ENCODE results near the gene PCGF1. TPM values are rescaled to one million over a fixed set of nuclear protein-coding genes. Genes with fewer than 3 reads are reported as not detected.

Gene PCGF1
- total and polyA plus RNA-seq, 2 of the 13 experiments (the other 11 are each of a cell fraction or from before 2014, with no cell fraction given): 20.4 to 22.6 TPM

DNA sequence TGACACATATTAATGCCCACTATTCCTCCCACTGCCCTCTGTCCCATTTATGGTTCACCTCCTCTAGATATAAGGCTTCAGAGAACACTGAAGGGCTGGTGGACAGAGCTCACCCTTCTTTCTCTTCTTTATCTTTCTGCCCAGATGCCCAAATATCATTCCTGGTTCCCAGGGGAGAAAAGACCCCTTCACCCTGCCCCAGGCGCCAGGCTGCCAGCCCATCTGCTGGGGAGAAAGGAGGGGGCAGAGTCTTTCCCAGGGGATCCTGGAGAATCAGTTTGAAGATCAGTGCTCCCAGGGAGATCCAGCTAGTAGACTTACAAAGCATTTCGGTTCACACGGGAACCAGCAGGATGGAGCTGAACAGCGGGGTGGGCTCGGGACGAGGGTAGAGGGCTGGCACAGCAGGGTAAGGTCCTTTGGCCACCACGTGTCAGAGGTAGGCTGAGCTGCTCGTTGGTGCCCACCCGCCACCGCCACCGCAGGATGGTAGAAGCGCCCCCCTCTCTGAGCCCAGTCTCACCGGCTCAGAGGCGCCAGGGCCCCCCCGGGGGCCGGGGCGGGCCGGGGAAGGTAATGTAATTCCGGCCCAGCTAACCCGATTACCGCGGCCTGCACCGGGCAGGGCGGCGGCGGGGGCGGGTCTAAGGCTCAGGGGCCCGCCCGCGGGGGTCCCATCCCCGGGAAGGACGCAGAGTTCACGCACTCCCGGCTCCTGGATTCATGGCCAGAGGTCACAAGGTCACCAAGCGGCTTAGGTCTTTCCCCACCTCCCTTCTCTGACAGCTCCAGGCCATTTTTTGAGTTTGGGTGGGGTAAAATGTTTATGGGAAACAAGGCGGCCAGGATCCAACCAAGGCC is 5.5 kb upstream of the PCGF1 start (continued):
- TF ChIP-seq, protein P1, sequence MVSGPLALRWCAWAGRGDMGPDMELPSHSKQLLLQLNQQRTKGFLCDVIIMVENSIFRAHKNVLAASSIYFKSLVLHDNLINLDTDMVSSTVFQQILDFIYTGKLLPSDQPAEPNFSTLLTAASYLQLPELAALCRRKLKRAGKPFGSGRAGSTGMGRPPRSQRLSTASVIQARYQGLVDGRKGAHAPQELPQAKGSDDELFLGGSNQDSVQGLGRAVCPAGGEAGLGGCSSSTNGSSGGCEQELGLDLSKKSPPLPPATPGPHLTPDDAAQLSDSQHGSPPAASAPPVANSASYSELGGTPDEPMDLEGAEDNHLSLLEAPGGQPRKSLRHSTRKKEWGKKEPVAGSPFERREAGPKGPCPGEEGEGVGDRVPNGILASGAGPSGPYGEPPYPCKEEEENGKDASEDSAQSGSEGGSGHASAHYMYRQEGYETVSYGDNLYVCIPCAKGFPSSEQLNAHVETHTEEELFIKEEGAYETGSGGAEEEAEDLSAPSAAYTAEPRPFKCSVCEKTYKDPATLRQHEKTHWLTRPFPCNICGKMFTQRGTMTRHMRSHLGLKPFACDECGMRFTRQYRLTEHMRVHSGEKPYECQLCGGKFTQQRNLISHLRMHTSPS (CRISPR knock-in tag; IDR thresholded peaks at IDR 0.05; ENCODE audit: low read depth): peak; percentile 80; the same call in 1 of the 2 replicates
- TF ChIP-seq HMG20B (CRISPR knock-in tag; conservative IDR thresholded peaks at IDR 0.05) (0 out of 2 replicates have a peak, but pooled peaks have one; percentile 8), ARNT (IDR thresholded peaks at IDR 0.05) (no peak), CCDC6 (CRISPR knock-in tag; IDR thresholded peaks at IDR 0.05) (no peak), MAF1 (CRISPR knock-in tag; IDR thresholded peaks at IDR 0.05; ENCODE audit: borderline replicate concordance) (no peak), RFX3 (CRISPR knock-in tag; IDR thresholded peaks at IDR 0.05) (no peak), HES4 (CRISPR knock-in tag; IDR thresholded peaks at IDR 0.05; ENCODE audit: borderline replicate concordance) (no peak; the same call in 1 of the 2 replicates), ZFP90 (CRISPR knock-in tag; IDR thresholded peaks at IDR 0.05; ENCODE audit: borderline replicate concordance) (no peak), SMARCC2 (IDR thresholded peaks at IDR 0.05) (no peak), FOXA1 (IDR thresholded peaks at IDR 0.05) (no peak), FOXA1 (CRISPR knock-in tag; IDR thresholded peaks at IDR 0.05) (no peak), ZNF543 (CRISPR knock-in tag; IDR thresholded peaks at IDR 0.05) (peak; percentile 46; the same call in 1 of the 2 replicates), ZNF496 (CRISPR knock-in tag; IDR thresholded peaks at IDR 0.05; ENCODE audit: insufficient replicate concordance) (no peak), HNF4G (IDR thresholded peaks at IDR 0.05; ENCODE audit: borderline replicate concordance, low read depth, low read length) (peak; percentile 44; the same call in 1 of the 2 replicates), HNF4G (CRISPR knock-in tag; IDR thresholded peaks at IDR 0.05; ENCODE audit: borderline replicate concordance, low read depth) (no peak), JUNB (CRISPR knock-in tag; IDR thresholded peaks at IDR 0.05; ENCODE audit: borderline replicate concordance) (no peak), ZBTB26 (CRISPR knock-in tag; IDR thresholded peaks at IDR 0.05; ENCODE audit: borderline replicate concordance) (no peak), ZNF337 (CRISPR knock-in tag; IDR thresholded peaks at IDR 0.05; ENCODE audit: borderline replicate concordance, low read depth) (no peak), TGIF2 (CRISPR knock-in tag; IDR thresholded peaks at IDR 0.05) (peak; percentile 44; the same call in 1 of the 2 replicates), PATZ1 (CRISPR knock-in tag; IDR thresholded peaks at IDR 0.05) (peak; percentile 98), ZNF766 (CRISPR knock-in tag; IDR thresholded peaks at IDR 0.05; ENCODE audit: borderline replicate concordance) (no peak), HNF4A (CRISPR knock-in tag; IDR thresholded peaks at IDR 0.05) (no peak; the same call in 1 of the 2 replicates), ZNF124 (CRISPR knock-in tag; IDR thresholded peaks at IDR 0.05) (no peak; the same call in 1 of the 2 replicates), ZNF224 (CRISPR knock-in tag; IDR thresholded peaks at IDR 0.05) (0 out of 2 replicates have a peak, but pooled peaks have one; percentile 67), MEIS2 (CRISPR knock-in tag; IDR thresholded peaks at IDR 0.05) (no peak), FOSL2 (CRISPR knock-in tag; IDR thresholded peaks at IDR 0.05) (no peak), ZNF780A (CRISPR knock-in tag; IDR thresholded peaks at IDR 0.05) (no peak)
